ENCODE measurements around the gene DNER. TPM values are rescaled to one million over a fixed set of nuclear protein-coding genes. Genes with fewer than 3 reads are reported as not detected.
A peak's percentile ranks its signal among the peaks of the same experiment; 100 is the strongest.

DNER gene
- total and polyA plus RNA-seq, 2 donors from 2014 or later: 16.5 to 21.9 TPM

GRCh38 chr2:229467783-229468182 is 246.6 kb downstream of the DNER start:
- Histone ChIP-seq H3K9ac (ENCODE audit: low read length in 3 of 3) (no peak overlapping the region), H3K27me3 (ENCODE audit: control insufficient read depth, insufficient read depth, low read length) (no peaks in the 10 kb centered on the region), H3K27ac (ENCODE audit: low read depth in 2 of 2, low read length in 2 of 2) (no peak overlapping the region), H3K36me3 (ENCODE audit: control insufficient read depth in 2 of 3, insufficient read depth in 3 of 3, low read length in 3 of 3) (no peaks in the 10 kb centered on the region), H3K4me3 (ENCODE audit: low read length in 3 of 3) (no peak overlapping the region), H3K9me3 (ENCODE audit: control insufficient read depth in 2 of 3, insufficient read depth in 1 of 3, low read length in 3 of 3) (no peaks in the 10 kb centered on the region), H3K4me1 (ENCODE audit: control insufficient read depth in 2 of 3, insufficient read depth in 2 of 3, low read depth in 1 of 3, low read length in 3 of 3) (no peaks in the 10 kb centered on the region)
- TF ChIP-seq CTCF (IDR thresholded peaks at IDR 0.05; ENCODE audit: borderline replicate concordance, extremely low read depth, insufficient read depth): no peak
- FAIRE-seq (no peak), DNase-seq (peak in 1 of 5 donors; percentile 12)
- intact Hi-C loops (cut with DNase I): no loop called here

- H3K9me3 ChIP-seq (ENCODE audit: control insufficient read depth in 2 of 3, insufficient read depth in 1 of 3, low read length in 3 of 3): no peaks in the 10 kb centered on the region
- H3K36me3 ChIP-seq (ENCODE audit: control insufficient read depth in 2 of 3, insufficient read depth in 3 of 3, low read length in 3 of 3): no peaks in the 10 kb centered on the region
- DNase-seq: no peak
- FAIRE-seq: no peak
- H3K4me3 ChIP-seq (ENCODE audit: low read length in 3 of 3): no peak overlapping the region
- H3K27ac ChIP-seq (ENCODE audit: low read depth in 2 of 2, low read length in 2 of 2): no peak overlapping the region
- no peak overlapping the region for H3K9ac ChIP-seq (ENCODE audit: low read length in 3 of 3)
- intact Hi-C loops (cut with DNase I): no loop called here
- no peak for TF ChIP-seq CTCF (IDR thresholded peaks at IDR 0.05; ENCODE audit: borderline replicate concordance, extremely low read depth, insufficient read depth)
- H3K27me3 ChIP-seq (ENCODE audit: control insufficient read depth, insufficient read depth, low read length): no peaks in the 10 kb centered on the region
- H3K4me1 ChIP-seq (ENCODE audit: control insufficient read depth in 2 of 3, insufficient read depth in 2 of 3, low read depth in 1 of 3, low read length in 3 of 3): no peaks in the 10 kb centered on the region
Measured at GRCh38 chr2:229463841-229464346, 250.5 kb downstream of the DNER start.

GRCh38 chr2:229462112-229462511 is 252.2 kb downstream of the DNER start:
- TF ChIP-seq CTCF (IDR thresholded peaks at IDR 0.05; ENCODE audit: borderline replicate concordance, extremely low read depth, insufficient read depth): no peak
- no peaks in the 10 kb centered on the region for H3K36me3 ChIP-seq (ENCODE audit: control insufficient read depth in 2 of 3, insufficient read depth in 3 of 3, low read length in 3 of 3)
- no peak overlapping the region for H3K9ac ChIP-seq (ENCODE audit: low read length in 3 of 3)
- H3K4me3 ChIP-seq (ENCODE audit: low read length in 3 of 3): no peak overlapping the region
- no peaks in the 10 kb centered on the region for H3K4me1 ChIP-seq (ENCODE audit: control insufficient read depth in 2 of 3, insufficient read depth in 2 of 3, low read depth in 1 of 3, low read length in 3 of 3)
- H3K27me3 ChIP-seq (ENCODE audit: control insufficient read depth, insufficient read depth, low read length): no peaks in the 10 kb centered on the region
- no peak for FAIRE-seq
- no peak for DNase-seq
- H3K9me3 ChIP-seq (ENCODE audit: control insufficient read depth in 2 of 3, insufficient read depth in 1 of 3, low read length in 3 of 3): no peaks in the 10 kb centered on the region
- intact Hi-C loops (cut with DNase I): no loop called here
- no peak overlapping the region for H3K27ac ChIP-seq (ENCODE audit: low read depth in 2 of 2, low read length in 2 of 2)

- Histone ChIP-seq H3K9ac (ENCODE audit: low read length in 3 of 3) (no peak overlapping the region), H3K36me3 (ENCODE audit: control insufficient read depth in 2 of 3, insufficient read depth in 3 of 3, low read length in 3 of 3) (no peaks in the 10 kb centered on the region), H3K27ac (ENCODE audit: low read depth in 2 of 2, low read length in 2 of 2) (no peak overlapping the region), H3K4me1 (ENCODE audit: control insufficient read depth in 2 of 3, insufficient read depth in 2 of 3, low read depth in 1 of 3, low read length in 3 of 3) (no peaks in the 10 kb centered on the region), H3K9me3 (ENCODE audit: control insufficient read depth in 2 of 3, insufficient read depth in 1 of 3, low read length in 3 of 3) (no peaks in the 10 kb centered on the region), H3K4me3 (ENCODE audit: low read length in 3 of 3) (no peak overlapping the region), H3K27me3 (ENCODE audit: control insufficient read depth, insufficient read depth, low read length) (no peaks in the 10 kb centered on the region)
- no peak for TF ChIP-seq CTCF (IDR thresholded peaks at IDR 0.05; ENCODE audit: borderline replicate concordance, extremely low read depth, insufficient read depth)
- FAIRE-seq (no peak), DNase-seq (no peak)
- intact Hi-C loops (cut with DNase I): no loop called here
Measured at GRCh38 chr2:229456091-229456490, 258.3 kb downstream of the DNER start.

All from kidney (tissue), 14 donors.